CD4-positive, alpha-beta T cell treated with Interleukin-4 for 4 hours (primary cell): ENCODE data around the gene EFCAB6.

Source experiments
- DNase-seq: peaks from one replicate; pipeline ENCODE4 v3.0.0-alpha.2; 2020

EFCAB6 gene

DNA sequence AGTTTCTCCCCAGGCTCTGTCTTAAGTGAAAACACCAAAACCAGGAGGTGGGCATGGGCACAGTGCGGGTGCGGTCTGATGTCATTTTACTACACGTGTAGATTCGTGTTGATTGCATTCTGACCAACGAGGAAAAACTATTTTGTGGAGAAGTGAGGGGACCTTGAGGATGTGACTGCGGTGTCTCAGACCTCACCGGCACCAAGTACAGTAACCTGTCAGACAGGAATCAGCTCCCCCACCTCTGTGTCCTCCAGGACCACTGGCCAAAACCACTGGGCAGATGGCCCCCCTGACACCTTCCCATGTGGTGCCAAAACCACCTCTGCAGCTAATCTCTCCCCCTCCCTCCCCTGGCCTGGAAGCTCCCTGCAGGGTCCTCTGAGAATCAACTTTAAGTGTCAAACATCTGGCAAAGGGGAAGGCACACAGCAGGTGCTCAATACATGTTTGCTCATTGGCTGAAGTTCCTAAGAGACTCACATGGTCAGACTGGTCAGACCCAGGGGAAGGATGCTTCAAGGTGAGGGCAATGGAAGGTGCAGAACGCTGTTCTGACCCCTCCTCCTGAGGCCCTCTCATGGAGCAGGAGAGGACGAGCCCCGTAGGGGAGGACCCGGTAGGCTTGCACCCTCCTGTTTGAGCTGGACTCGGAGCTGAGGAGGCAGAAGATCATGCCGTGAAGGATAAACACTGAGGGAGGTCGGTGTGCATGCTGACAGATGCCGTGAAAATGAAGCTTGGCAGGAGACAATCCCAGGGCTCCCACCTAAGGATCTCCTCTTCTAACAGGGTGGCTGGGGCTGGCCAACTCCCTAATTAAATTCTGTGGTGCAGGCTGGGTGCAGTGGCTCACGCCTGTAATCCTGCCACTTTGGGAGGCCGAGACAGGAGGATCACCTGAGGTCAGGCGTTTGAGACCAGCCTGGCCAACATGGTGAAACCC is 270.4 kb downstream of the EFCAB6 start:
- DNase-seq = no peak

DNA sequence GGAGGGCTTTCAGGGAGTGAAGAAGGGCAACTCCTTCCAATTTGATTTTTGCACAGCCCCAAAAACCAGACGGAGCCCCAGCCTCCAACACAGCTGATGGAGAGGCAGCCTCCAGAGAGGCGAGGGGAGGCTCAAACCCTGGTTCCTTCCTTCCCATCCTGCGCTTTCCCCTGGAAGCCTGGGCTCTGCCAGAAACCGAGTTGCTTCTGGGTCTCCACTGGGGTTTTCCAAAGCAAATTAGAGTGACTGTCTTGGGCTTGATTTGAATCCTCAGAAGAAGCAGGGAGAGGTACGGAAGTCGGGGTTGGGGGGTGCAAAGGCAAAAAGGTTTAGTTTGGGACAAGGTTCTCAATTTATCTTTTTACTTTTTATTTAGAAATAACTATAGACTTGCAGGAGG is 271.1 kb downstream of the EFCAB6 start:
- no peak for DNase-seq

DNA sequence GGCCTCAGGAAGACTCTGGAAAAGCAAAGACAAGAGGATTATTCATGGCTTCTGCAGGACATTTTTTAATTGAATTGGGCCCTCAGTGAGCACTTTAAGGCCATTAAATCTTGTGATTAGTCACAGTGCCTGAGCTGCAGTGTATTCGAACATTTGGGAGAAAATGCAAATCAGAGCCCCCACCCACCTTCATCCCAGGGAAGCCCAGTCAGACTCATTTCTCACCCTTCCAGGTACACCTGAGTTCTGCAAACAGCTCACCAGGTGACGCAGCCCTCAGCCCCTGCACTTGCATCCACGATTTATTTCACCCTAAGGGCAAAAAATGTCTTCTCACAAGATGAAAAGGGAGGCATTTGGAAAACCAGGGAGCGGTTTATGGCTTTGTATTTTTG is 271.6 kb downstream of the EFCAB6 start:
- DNase-seq = no peak

DNA sequence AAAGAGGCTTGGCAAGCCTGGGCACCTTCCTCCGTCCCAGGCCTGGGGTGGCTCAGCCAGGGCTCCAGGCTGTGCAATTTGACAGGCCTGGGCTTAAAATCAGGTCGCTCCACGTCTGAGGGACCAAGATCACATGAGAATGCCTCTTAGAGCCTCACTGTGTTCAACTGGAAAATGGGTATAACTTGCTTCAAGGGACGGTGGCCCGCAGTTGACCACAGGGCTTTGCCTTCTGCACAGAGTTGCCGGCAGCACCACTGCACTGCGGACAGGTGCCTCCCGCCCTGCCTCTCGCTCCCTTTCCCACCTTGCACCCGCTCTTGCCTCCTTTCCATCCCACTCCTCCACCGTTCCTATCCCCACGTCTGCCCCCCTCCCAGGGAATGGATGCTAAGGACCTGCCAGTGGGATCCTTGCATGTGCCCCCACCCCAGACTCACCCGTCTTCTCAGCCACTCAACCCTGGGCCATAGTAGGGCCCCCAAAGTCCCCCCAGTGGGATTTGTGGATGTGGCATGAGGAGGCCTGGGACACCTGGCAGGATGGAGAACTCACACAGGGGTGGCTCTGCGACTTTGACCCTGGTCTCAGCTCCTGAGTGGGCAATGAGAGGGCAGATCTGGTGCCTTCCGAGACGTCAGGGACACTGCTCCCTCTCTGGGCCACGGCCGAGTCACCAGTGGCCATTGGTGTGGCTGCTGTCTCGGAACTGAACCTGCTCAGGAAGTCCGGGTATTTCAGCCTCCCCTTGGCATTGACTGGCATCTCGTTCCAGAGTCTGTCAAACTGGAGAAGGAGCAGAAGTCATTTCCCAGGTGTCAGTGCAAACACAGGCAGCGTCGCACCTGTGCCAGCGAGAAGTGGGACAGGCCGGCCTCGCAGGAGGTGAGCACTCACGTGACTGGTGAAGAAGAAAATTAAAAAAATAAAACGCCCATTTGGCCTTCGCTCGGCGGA is 272.3 kb downstream of the EFCAB6 start:
- DNase-seq = no peak

DNA sequence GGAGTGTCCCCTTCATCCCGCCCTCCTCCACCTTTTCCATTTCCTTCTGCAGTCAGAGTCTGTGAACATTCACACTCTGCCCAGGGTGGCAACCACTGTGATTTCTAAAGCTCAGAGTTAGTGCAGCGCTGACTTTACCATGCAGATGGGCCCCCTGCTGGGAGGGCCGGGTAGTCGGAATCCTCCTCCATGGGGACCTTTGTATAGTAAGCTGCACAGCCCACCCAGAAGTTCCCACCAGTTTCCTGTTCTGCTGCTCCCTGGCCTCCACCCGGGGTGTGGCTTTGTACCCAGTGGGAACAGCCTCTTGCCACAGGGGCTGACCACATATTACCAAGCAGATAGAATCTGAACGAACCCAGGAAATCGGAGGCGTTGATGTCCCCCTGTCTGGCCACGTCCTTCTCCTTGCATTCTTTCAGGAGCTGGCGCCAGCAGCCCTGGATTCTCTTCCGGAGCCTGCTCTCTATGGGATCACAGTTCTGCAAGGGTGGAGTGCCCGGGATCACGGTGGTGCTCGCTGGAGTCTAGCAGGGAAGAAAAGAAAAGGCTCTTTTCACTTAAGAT is 275.0 kb downstream of the EFCAB6 start:
- no peak for DNase-seq

DNA sequence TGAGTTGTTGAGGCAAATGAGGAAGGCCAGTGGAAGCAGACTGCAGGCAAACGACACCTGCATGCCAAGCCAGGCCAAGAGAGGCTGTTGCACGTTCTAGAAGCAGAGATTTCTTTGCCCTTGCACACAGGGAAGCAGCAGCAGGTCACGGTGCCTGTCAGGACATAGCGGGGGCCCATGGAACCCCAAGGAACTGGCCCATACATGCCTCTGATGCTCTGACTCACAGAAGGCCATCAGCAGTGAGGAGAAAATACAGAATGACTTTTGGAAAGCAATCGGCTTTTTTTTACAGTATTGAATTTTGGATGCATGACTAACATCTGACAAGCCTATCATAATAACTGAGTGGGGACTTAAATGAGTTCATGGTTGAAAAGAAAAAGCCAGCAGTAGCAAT is 276.4 kb downstream of the EFCAB6 start:
- no peak for DNase-seq

DNA sequence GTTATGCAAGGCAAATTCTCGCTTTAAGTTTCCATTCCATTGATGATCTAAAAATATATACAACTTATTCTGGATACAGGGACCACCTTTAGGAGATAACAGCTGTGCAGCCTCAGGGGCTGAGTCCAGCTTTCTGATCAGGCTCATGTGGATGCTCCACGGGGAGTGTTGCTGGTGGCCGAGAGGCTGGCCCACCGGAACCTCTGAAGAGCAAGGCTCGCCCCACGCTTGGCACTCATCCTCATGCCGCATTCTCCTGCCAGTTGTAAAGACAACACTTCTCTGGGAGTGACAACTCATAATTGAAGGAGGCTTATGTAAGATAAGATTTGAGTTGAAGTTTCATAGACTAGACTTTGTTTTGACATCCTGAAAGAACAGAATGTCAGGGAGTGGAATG is 276.8 kb downstream of the EFCAB6 start:
- no peak for DNase-seq

DNA sequence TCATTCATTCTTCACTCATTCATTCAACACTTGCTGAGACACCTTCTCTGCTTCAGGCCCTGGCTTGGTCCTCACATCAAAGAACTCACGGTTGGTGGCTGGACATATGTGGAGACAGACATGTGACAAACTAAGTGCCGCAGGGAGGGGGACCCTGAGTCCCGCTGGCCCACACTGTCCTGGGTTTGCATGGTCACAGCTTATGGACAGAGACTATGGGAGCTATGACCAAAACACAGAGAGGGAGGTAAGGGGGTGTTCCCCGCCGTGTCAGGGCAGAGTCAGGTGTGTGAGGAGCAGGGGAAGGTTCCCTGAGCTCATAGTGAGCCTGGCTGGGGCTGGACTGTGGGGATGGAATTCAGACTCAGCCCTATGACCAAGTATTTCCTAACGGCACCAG is 277.2 kb downstream of the EFCAB6 start:
- DNase-seq = no peak

DNA sequence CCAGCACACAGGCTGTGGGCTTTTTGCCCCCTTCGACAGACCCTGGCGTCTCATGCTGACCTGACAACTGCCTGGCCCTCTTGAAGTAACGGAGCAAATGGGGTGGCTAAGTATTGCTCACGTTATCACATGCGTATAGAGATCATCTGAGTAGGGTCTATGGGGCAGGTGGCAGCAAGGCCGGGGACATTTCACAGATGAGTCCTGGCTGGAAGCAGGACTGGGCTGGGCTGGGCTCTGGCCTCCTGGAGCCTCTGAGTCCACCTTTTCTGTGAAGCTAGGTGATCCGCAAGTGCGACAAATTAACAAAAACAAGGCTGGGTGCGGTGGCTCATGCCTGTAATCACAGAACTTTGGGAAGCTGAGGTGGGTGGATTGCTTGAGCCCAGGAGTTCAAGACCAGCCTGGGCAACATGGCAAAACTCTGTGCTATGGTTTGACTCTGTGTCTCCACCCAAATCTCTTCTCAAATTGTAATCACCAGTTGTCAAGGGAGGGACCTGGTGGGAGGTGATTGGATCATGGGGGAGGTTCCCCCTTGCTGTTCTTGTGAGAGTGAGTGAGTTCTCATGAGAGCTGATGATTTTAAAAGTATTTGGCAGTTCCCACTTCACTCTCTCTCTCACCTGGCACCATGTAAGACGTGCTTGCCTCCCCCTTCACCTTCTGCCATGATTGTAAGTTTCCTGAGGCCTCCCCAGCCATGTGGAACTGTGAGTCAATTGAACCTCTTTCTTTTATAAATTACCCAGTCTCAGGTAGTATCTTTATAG is 278.3 kb downstream of the EFCAB6 start:
- no peak for DNase-seq

DNA sequence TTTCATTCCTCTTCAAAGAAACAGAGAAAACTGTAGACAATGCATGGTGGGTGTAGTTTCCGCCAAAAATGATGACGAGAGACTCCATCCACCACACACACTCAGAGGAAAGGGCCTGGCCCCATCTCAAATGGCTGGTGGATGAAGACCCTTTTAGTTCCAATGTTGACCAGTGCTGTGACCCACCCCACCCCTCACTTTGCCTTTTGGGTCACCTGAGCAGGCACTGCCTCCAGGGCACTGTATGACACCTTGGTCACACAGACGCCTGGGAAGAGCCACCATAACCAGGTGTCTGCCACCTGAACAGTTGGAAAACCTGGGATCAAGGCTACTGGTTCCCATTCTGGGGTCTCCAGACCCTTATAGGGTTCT is 279.0 kb downstream of the EFCAB6 start:
- no peak for DNase-seq

DNA sequence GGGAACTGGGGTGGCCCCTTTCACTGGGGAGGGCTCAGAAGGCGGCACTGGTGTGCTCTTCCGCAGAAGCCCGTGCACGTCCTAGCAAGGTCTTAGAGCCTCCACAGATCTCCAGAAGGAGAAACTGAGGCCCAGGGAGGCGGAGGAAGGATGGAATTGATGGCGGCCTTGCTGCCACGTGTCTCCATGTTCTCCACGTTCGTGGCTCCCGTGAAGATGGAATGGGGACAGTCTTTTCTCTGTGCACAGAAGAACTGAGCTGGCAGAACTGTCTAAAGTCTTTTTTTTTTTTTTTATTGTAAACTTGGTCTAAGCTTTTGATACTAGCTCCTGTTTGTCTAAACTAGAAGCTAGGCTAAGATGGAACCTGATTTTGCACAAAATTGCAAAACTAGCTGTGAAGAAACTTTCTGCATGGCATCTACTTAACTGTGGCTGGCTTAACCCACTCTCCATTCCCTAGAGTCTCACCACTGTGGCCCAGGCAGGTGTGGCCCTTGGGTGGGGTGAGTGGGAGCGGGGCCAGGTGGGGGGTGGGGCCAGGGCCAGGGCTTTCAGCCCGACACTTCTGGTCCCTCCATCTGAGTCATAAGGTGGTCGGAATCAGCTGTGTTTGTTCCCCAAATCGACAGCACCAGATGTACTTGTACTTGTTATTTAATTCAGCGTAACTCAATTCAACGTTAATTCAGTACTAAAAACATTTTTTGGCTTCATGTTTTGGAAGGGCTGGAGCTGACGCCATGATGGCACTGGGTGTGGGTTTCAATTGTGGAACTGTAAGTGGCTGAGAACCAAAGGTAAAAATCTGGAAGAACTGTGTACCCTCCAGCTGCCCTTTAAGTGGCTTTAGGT is 279.6 kb downstream of the EFCAB6 start:
- DNase-seq = no peak

DNA sequence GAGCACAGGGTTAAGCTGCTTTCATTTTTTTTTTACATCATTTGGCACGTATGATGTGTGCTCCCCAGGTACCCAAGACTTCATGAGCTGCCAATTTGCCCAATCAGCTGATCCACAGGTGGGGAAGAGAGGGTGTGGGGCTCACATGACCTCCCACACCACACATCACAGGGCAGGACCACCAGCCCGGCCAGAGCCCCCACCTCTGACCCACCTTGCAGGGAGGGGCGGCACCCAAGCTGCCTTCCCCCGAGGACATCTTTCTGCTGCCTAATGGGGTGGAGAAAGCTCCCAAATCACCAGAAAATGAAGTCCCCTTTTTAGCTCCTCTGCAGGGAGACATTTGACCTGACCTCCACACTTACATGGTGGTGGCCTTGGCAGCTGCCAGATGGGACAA is 280.5 kb downstream of the EFCAB6 start:
- DNase-seq = no peak

DNA sequence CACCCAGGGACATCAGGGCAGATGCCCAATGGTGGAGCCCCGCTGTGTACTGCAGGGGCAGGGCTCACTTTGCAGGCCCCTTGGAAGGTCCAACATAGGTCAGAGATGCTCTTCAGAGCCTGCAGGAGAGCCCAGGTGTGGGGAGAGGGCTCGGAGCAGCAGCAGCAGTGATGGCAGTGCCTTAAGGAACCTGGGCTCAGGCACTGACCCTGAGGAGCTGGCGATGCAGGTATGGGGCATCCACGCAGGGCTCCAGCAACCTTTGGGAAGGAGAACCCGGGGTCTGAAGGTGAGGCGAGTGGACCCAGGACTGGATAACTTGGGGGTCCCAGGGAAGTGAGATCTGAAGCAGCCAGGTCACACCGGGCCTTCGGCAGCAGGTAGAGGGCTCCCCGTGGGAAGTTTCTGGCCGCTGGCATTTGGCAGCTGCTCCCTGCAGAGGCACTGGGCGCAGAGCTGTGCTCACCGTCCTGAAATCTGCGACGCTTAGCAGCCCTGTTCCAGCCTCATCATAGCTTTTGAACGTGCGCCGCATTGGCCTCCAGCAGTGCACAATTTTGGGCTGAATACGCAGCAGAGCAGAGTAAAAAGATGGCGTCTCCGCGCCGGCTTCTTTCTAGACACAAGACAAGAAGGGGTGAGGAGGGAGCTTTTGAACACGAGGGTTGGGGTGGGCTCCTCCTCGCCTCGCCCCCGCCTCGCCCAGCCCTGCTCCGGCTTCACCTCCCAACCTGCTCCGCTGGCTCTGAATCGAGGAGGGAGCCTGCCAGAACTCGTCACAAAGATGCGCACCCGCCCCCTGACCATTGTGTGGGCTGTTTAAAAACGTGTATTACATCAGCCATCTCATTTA is 281.5 kb downstream of the EFCAB6 start:
- DNase-seq = no peak

DNA sequence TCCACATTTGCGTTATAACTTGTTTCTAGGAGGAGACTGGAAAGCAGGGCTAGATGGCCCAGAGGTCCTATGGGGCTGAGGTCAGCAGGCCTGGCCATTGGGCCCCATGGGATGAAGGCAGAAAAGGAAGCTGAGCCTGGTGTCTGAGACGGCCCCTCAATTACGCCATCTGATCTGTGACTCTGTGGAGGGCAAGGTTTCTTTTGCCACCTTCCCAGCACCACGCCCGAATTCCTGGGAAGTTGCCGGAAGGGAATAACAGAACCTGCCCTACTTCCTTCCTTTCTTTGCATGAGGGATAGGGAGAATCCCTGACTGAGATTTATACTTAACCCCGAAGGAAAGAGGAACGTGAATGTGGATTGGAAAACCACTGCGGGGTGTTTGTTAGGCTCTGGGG is 282.2 kb downstream of the EFCAB6 start:
- DNase-seq = no peak

DNA sequence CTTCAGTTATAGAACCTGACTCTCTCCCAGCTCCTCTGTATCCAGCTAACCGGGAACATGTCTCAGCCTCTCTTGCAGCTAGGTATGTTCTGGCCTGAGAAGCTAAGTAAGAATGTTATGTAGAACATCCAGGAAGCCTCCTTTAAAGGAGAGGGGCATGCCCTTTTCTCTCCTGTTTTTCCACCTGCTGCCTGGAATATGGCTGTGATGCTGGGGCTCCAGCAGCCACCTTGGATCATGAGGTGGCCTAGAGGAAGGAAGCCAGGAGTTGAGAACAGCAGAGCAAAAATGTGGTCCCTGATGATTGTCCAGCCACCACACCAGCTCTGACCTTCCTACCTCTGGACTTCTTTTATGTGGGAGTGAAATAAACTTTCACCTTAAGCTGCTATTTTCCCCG is 282.6 kb downstream of the EFCAB6 start:
- DNase-seq = no peak

DNA sequence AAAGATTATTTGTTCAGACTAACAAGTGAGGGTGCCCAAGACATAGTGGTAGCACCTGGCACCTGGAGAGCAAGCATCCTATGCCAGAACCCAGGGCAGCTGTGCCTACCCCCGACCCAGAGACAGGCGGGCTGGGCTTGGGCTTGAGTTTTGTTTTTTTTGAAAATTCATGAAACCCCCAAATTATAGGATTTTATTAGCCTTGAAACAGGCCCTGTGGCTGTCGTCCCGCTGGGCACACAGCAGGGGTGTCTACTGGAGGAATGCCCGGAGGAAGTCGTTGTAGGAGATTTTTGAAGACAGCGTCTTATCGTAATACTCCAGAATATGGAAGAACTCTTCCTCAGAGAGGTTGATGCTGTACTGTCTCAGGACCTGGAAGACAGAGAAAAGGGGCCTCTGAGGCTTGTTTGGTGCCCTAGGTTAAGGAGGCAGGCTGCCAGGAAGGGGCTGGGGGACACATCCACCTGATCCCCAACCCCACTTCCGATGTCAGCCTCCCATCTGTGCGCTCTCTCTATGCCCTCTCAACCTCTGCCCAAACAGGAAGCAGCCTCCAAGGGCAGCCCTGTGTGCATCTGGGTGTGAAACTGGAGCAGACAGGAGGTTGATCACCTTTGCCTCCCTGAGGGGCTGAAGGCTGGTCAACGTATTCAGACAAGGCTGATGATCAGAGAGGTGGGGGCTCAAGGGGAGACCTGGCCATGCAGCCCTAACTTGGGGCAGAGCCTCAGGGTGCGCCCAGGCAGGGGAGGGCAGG is 283.3 kb downstream of the EFCAB6 start:
- DNase-seq = no peak

DNA sequence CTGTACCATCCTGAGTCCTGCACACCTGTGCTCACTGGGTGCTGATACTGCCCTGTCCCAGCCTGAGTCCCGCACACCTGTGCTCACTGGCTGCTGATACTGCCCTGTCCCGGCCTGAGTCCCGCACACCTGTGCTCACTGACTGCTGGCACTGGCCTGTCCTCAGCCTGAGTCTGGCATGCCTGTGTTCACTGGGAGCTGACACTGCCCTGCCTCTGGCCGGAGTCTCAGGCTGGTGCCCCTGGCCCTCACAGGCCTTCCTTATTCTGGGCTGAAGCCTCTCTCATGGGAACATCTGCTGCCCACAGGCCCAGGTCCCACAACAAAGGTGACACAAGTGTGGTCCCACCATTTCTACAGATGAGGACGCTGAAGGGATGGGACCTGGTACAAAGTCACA is 285.2 kb downstream of the EFCAB6 start:
- no peak for DNase-seq

DNA sequence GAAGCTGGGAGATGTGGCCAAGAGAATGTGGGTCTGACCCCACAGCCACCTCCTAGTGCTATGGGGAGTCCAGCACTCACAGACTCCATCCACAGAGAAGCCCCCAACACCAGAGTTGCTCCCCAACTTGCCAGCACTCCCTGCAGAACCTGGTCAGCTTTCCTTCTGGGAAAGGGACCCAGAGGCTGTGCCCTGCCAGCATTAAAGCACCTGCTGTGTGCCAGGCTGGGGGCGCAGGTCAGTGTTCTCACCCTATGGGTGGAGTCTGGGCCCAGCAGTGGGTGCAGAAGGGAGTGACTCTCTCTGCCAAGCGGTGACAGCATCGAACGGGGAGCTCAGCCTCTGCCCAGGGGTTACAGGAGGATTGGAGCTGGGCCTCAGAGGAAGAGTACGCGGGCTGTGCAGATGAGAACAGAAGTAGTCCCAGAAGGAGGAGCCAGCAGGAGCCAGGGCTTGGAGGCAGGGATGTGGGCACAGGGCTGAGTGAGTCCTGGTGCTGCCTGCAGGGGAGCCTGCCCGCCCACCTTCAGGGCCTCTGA is 285.9 kb downstream of the EFCAB6 start:
- no peak for DNase-seq

DNA sequence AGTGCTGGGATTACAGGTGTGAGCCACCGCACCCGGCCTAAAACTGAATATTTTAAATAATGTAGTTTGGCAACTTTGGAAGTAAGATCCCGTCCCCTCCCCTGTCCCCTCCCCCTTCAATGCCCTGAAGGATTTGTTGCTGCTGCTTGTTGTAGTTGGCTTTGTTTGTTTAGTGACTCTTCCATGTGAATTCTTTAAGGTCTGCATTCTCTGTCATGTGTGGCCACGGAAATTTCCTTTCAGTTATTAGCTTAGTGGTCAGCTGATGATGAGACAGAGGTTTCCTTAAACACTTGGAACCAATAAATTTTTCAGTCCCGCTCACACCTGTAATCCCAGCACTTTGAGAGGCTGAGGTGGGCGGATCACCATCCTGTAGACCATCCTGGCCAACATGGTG is 290.4 kb downstream of the EFCAB6 start:
- DNase-seq = no peak

DNA sequence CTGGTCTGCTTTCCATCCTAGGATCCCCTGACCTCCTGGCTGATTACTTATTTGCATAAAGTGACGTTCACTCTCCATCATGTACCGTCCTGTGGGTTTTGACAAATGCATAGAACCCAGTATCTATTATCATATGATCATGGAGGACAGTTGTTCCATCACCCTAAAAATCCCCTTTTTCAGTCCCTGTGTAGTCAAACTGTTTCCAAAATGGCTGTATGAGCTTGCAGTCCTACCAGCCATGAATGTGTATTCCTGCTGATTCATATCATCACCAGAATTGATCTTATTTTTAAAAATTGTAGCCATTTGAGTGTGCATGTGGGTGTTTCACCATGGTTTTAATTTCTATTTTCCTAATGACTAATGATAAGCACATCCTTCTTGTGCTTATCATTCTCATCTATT is 291.5 kb downstream of the EFCAB6 start:
- DNase-seq = no peak
